ENCODE data around the gene RPS21. TPM values are rescaled to one million over a fixed set of nuclear protein-coding genes. Genes with fewer than 3 reads are reported as not detected.

RPS21 gene
- polyA plus RNA-seq, 1 of the 3 experiments (the other 2 are of a cell fraction): 16,625 TPM

DNA sequence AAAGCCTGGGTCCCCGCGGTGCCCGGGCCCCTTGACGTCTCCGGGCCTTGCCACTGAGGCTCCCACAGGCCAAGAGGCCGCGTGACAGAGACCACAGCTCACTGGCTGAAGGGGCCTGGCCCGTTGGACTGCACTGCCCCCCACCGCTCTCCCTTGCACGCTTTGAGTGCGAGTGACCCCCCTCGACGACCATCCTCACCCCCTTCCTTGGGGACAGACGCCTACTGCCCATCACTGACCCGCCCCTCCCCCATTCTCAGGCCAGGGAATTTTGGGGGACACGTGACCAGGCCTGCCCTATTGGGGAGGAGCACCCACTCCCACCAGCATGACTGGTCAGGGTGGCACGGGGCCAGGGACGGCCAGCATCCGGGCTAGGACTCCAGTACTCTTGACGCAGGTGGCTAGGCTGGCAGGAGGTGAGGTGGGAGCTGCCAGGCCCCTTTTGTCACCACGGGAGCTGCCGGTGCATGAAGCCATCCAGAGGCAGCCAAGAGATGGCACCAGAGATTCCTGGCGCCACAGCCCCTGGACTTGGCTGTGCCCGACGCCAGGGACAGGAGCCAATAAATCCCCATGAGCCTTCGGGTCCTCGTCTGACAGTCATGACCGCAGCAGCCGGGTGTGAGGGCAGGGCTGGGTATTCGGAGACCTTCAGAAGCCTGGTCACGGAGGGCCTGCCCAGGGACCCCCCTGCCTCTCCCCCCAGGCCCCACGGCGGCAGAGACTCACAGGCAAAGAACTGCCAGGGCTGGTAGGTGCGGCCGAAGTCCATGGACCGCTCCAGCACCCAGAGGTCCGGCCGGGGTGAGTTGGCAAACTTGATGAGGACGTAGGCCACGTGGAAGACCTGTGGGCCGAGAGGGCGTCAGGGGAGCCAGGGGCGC is 34.3 kb upstream of the RPS21 start:
- H2AFZ ChIP-seq (ENCODE audit: low read depth): no peak overlapping the region
- no peak overlapping the region for H3K4me2 ChIP-seq
- H3K4me1 ChIP-seq (ENCODE audit: control insufficient read depth in 1 of 2, insufficient read depth in 2 of 2, low read depth in 1 of 2, low read length in 1 of 2): peaks cover 27 to 56% of the 10 kb centered on the region in 2 experiments; a peak in 3 of 4 replicates
- no peaks in the 10 kb centered on the region for H3K9me2 ChIP-seq
- H3K9ac ChIP-seq: no peak overlapping the region
- H3F3A ChIP-seq (replicated peaks; ENCODE audit: insufficient read depth): peaks cover 3% of the 10 kb centered on the region
- no peaks in the 10 kb centered on the region for H3K9me3 ChIP-seq
- CTCF ChIA-PET: interaction anchor here (0.6 to 3.4 kb wide), 8 partner anchors 12 to 93 kb away, joined by 3 to 22 read pairs (median 4); no protein-coding TSS in a partner anchor
- peak; percentile 92 for DNase-seq
- no peak overlapping the region for H3K4me3 ChIP-seq (ENCODE audit: low read depth in 2 of 2, low read length in 1 of 2)
- 45% methylated on average over 19 of the region's 43 CpGs for WGBS (ENCODE audit: low lambda C conversion rate)
- H3K79me2 ChIP-seq (ENCODE audit: insufficient read depth): peaks cover 11% of the 10 kb centered on the region; the same call in 1 of the 2 replicates
- peaks cover 8% of the 10 kb centered on the region; the same call in 1 of the 2 replicates for H4K20me1 ChIP-seq (ENCODE audit: insufficient read depth)
- peaks cover 4 to 14% of the 10 kb centered on the region in 2 experiments for H3K36me3 ChIP-seq (replicated peaks in 1 of 2; ENCODE audit: control insufficient read depth in 1 of 2, insufficient read depth in 2 of 2, low read length in 1 of 2)
- POLR2A ChIA-PET: interaction anchor here (0.9 kb wide), 1 partner anchor 49 kb away, joined by 4 read pairs; no protein-coding TSS in a partner anchor
- H3K27ac ChIP-seq (ENCODE audit: low read depth in 2 of 2, low read length in 1 of 2): peak overlapping the region in 1 of 2 experiments; percentile 87; a peak in 2 of 4 replicates
- H3K27me3 ChIP-seq (ENCODE audit: insufficient read depth): no peaks in the 10 kb centered on the region
- TF ChIP-seq, protein P1, sequence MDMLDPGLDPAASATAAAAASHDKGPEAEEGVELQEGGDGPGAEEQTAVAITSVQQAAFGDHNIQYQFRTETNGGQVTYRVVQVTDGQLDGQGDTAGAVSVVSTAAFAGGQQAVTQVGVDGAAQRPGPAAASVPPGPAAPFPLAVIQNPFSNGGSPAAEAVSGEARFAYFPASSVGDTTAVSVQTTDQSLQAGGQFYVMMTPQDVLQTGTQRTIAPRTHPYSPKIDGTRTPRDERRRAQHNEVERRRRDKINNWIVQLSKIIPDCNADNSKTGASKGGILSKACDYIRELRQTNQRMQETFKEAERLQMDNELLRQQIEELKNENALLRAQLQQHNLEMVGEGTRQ (IDR thresholded peaks at IDR 0.05; ENCODE audit: borderline replicate concordance, low read depth, low read length): no peak
- TF ChIP-seq MXI1 (IDR thresholded peaks at IDR 0.05; ENCODE audit: low read depth, low read length) (peak; percentile 81), IRF3 (IDR thresholded peaks at IDR 0.05; ENCODE audit: low read depth, low read length) (no peak), RXRA (IDR thresholded peaks at IDR 0.05; ENCODE audit: borderline replicate concordance, low read depth) (no peak), MEF2A (IDR thresholded peaks at IDR 0.05; ENCODE audit: borderline replicate concordance, low read depth) (no peak), EP300 (IDR thresholded peaks at IDR 0.05; ENCODE audit: borderline replicate concordance in 1 of 2, low read depth in 1 of 2, low read length in 1 of 2) (0 out of 4 replicates have a peak, but pooled peaks of 1 of the 2 experiments have one; percentile 35), JUND (IDR thresholded peaks at IDR 0.05) (no peak), FOXJ3 (CRISPR knock-in tag; IDR thresholded peaks at IDR 0.05) (no peak), RAD21 (IDR thresholded peaks at IDR 0.05; ENCODE audit: low read length) (peak; percentile 75), RFX5 (IDR thresholded peaks at IDR 0.05; ENCODE audit: low read length) (no peak), ELF1 (IDR thresholded peaks at IDR 0.05) (no peak), SMC3 (IDR thresholded peaks at IDR 0.05; ENCODE audit: low read depth, low read length) (peak; percentile 59), MAX (IDR thresholded peaks at IDR 0.05; ENCODE audit: low read depth) (peak; percentile 34; the same call in 1 of the 2 replicates), SIN3A (IDR thresholded peaks at IDR 0.05; ENCODE audit: borderline replicate concordance, low read depth, low read length) (no peak), TAF1 (IDR thresholded peaks at IDR 0.05; ENCODE audit: borderline replicate concordance, low read depth, low read length) (no peak), FOXM1 (IDR thresholded peaks at IDR 0.05; ENCODE audit: low read depth) (no peak), FOSL2 (IDR thresholded peaks at IDR 0.05; ENCODE audit: borderline replicate concordance, low read depth) (no peak), EZH2phosphoT487 (IDR thresholded peaks at IDR 0.05; ENCODE audit: borderline replicate concordance, low read depth) (no peak), RCOR1 (IDR thresholded peaks at IDR 0.05; ENCODE audit: low read length) (peak; percentile 58; the same call in 1 of the 2 replicates), CHD2 (IDR thresholded peaks at IDR 0.05; ENCODE audit: low read length, partially characterized antibody) (peak; percentile 47), GATA2 (CRISPR knock-in tag; IDR thresholded peaks at IDR 0.05) (peak; percentile 55), NFIC (IDR thresholded peaks at IDR 0.05; ENCODE audit: borderline replicate concordance) (peak; percentile 78)
- TF ChIP-seq, protein P2, sequence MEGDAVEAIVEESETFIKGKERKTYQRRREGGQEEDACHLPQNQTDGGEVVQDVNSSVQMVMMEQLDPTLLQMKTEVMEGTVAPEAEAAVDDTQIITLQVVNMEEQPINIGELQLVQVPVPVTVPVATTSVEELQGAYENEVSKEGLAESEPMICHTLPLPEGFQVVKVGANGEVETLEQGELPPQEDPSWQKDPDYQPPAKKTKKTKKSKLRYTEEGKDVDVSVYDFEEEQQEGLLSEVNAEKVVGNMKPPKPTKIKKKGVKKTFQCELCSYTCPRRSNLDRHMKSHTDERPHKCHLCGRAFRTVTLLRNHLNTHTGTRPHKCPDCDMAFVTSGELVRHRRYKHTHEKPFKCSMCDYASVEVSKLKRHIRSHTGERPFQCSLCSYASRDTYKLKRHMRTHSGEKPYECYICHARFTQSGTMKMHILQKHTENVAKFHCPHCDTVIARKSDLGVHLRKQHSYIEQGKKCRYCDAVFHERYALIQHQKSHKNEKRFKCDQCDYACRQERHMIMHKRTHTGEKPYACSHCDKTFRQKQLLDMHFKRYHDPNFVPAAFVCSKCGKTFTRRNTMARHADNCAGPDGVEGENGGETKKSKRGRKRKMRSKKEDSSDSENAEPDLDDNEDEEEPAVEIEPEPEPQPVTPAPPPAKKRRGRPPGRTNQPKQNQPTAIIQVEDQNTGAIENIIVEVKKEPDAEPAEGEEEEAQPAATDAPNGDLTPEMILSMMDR (IDR thresholded peaks at IDR 0.05): peak; percentile 23; the same call in 1 of the 2 replicates
- TF ChIP-seq, protein P3, sequence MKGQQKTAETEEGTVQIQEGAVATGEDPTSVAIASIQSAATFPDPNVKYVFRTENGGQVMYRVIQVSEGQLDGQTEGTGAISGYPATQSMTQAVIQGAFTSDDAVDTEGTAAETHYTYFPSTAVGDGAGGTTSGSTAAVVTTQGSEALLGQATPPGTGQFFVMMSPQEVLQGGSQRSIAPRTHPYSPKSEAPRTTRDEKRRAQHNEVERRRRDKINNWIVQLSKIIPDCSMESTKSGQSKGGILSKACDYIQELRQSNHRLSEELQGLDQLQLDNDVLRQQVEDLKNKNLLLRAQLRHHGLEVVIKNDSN (IDR thresholded peaks at IDR 0.05; ENCODE audit: borderline replicate concordance, low read depth): peak; percentile 53; the same call in 1 of the 2 replicates
